WTC11 (cell line): ENCODE data around the gene IL23R. TPM values are rescaled to one million over a fixed set of nuclear protein-coding genes. Genes with fewer than 3 reads are reported as not detected.

Experiments
- ATAC-seq: fragments of 200-7000 bp; cut with Tn5 transposase; 2 replicates; pipeline ENCODE4 v1.10.0; 2021; ENCODE audit warnings: mild to moderate bottlenecking, moderate library complexity
- CTCF ChIA-PET: fragments of 300-600 bp; sonication (Branson Sonifier 250); formaldehyde crosslinking; loops from one replicate; lab custom pipeline; 2021; ENCODE audit warnings: antibody characterized with exemption; lab: Charles Lee
- POLR2A ChIA-PET: fragments of 350-600 bp; sonication (Branson Sonifier 250); formaldehyde crosslinking; loops from one replicate; lab custom pipeline; 2021; ENCODE audit warnings: antibody characterized with exemption; lab: Charles Lee
- DNase-seq: peaks from one replicate; pipeline ENCODE4 v3.0.0; 2021; ENCODE audit warnings: low spot score
- H3K27ac Mint-ChIP-seq: 2 replicates; pipeline ENCODE4 v1.8.0; 2021; ENCODE audit warnings: mixed read lengths
- H3K27me3 Mint-ChIP-seq: 2 replicates; pipeline ENCODE4 v1.8.0; 2021; ENCODE audit warnings: low read depth, mild to moderate bottlenecking, moderate library complexity, mixed read lengths
- H3K36me3 Mint-ChIP-seq: 2 replicates; pipeline ENCODE4 v1.8.0; 2021; ENCODE audit warnings: mixed read lengths
- H3K4me1 Mint-ChIP-seq: 2 replicates; pipeline ENCODE4 v1.8.0; 2022; ENCODE audit warnings: mixed read lengths
- H3K4me3 Mint-ChIP-seq: 2 replicates; pipeline ENCODE4 v1.8.0; 2021; ENCODE audit warnings: mild to moderate bottlenecking, moderate library complexity, mixed read lengths
- H3K9me3 Mint-ChIP-seq: 2 replicates; pipeline ENCODE4 v1.8.0; 2021; ENCODE audit warnings: mixed read lengths
- E2F4 ChIP-seq: sonication (generic); formaldehyde crosslinking; IDR thresholded peaks from 2 replicates; pipeline ENCODE4 v1.8.1; 2022; ENCODE audit warnings: low read depth, mild to moderate bottlenecking, moderate library complexity, missing genetic modification reagents, borderline replicate concordance
- ETV6 ChIP-seq: sonication (generic); formaldehyde crosslinking; IDR thresholded peaks from 2 replicates; pipeline ENCODE4 v1.8.1; 2022; ENCODE audit warnings: mild to moderate bottlenecking, missing genetic modification reagents
- FOXJ3 ChIP-seq: sonication (generic); formaldehyde crosslinking; IDR thresholded peaks from 2 replicates; pipeline ENCODE4 v1.9.0; 2021; ENCODE audit warnings: missing genetic modification reagents, mild to moderate bottlenecking, borderline replicate concordance
- HMGXB4 ChIP-seq: sonication (generic); formaldehyde crosslinking; IDR thresholded peaks from 2 replicates; pipeline ENCODE4 v1.8.1; 2023; ENCODE audit warnings: mild to moderate bottlenecking, moderate library complexity, missing genetic modification reagents
- KAT7 ChIP-seq: sonication (generic); formaldehyde crosslinking; IDR thresholded peaks from 2 replicates; pipeline ENCODE4 v1.8.1; 2023; ENCODE audit warnings: missing genetic modification reagents, mild to moderate bottlenecking, borderline replicate concordance
- NR2C2 ChIP-seq: sonication (generic); formaldehyde crosslinking; IDR thresholded peaks from 2 replicates; pipeline ENCODE4 v1.8.0; 2022; ENCODE audit warnings: mild to moderate bottlenecking, missing genetic modification reagents
- PRRX2 ChIP-seq: fragments of 250-450 bp; sonication (Bioruptor Pico); IDR thresholded peaks from 2 replicates; pipeline ENCODE4 v1.8.0; 2021; ENCODE audit warnings: mild to moderate bottlenecking
- TEAD4 ChIP-seq: sonication (generic); formaldehyde crosslinking; IDR thresholded peaks from 2 replicates; pipeline ENCODE4 v1.8.0; 2022; ENCODE audit warnings: mild to moderate bottlenecking, missing genetic modification reagents
- ZNF232 ChIP-seq: sonication (generic); formaldehyde crosslinking; IDR thresholded peaks from 2 replicates; pipeline ENCODE4 v1.8.0; 2022; ENCODE audit warnings: mild to moderate bottlenecking, missing genetic modification reagents
- ZNF512 ChIP-seq: sonication (generic); formaldehyde crosslinking; IDR thresholded peaks from 2 replicates; pipeline ENCODE4 v1.8.1; 2022; ENCODE audit warnings: missing genetic modification reagents, borderline replicate concordance
- total RNA-seq: library from RNA; stranded (reverse); gene quantifications from 3 replicates; pipeline ENCODE4 v1.2.3, GENCODE V29; 2021
- TF ChIP-seq, protein P1 (sequence below): sonication (generic); formaldehyde crosslinking; IDR thresholded peaks from 2 replicates; pipeline ENCODE4 v1.8.0; 2022; ENCODE audit warnings: mild to moderate bottlenecking, missing genetic modification reagents
- TF ChIP-seq, protein P2 (sequence below): sonication (generic); formaldehyde crosslinking; IDR thresholded peaks from 2 replicates; pipeline ENCODE4 v1.8.0; 2023; ENCODE audit warnings: missing genetic modification reagents
- TF ChIP-seq, protein P3 (sequence below): sonication (generic); formaldehyde crosslinking; IDR thresholded peaks from 2 replicates; pipeline ENCODE4 v1.8.1; 2023; ENCODE audit warnings: mild to moderate bottlenecking, missing genetic modification reagents
- TF ChIP-seq, protein P4 (sequence below): fragments of 250-450 bp; sonication (Bioruptor Pico); IDR thresholded peaks from 2 replicates; pipeline ENCODE4 v1.9.0; 2021; ENCODE audit warnings: mild to moderate bottlenecking

Gene IL23R
- total RNA-seq, 1 experiment from 2014 or later = not detected

GRCh38 chr1:67285780-67286488 lies 119.7 kb downstream of the IL23R start (continued):
- TF ChIP-seq, protein P1, sequence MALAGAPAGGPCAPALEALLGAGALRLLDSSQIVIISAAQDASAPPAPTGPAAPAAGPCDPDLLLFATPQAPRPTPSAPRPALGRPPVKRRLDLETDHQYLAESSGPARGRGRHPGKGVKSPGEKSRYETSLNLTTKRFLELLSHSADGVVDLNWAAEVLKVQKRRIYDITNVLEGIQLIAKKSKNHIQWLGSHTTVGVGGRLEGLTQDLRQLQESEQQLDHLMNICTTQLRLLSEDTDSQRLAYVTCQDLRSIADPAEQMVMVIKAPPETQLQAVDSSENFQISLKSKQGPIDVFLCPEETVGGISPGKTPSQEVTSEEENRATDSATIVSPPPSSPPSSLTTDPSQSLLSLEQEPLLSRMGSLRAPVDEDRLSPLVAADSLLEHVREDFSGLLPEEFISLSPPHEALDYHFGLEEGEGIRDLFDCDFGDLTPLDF = no peak
- TF ChIP-seq, all 79 proteins: peak for 0

DNA sequence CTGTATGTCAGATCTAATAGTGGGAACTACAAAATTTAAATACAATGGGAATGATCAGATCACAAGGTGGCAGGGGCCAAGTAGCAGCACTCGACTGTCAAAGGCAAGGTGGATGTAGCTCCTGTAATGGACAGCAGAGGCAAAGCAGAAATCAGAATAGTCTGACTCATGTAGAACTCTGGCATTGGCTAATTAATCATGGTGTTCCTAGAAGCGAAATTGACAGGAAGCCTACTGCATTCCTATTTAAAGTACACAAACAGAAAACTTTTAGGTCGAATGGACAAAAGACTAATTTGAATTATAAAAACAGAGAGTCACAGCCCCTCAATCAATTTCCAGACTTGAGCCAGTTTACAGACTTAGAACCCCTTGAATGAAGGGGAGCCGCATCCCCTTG lies 124.0 kb downstream of the IL23R start:
- Mint-ChIP-seq H3K4me3 (no peak overlapping the region), H3K36me3 (no peaks in the 10 kb centered on the region), H3K27ac (no peak overlapping the region), H3K27me3 (no peaks in the 10 kb centered on the region; the same call in 1 of the 2 replicates), H3K4me1 (no peaks in the 10 kb centered on the region), H3K9me3 (peaks cover 19% of the 10 kb centered on the region)
- TF ChIP-seq ZNF512 (CRISPR knock-in tag) = no peak
- no peak for TF ChIP-seq ETV6 (CRISPR knock-in tag)
- no peak for TF ChIP-seq TEAD4 (CRISPR knock-in tag)
- TF ChIP-seq FOXJ3 (CRISPR knock-in tag) = no peak
- no peak for ATAC-seq
- CTCF ChIA-PET = no interaction called here
- no peak for DNase-seq
- POLR2A ChIA-PET = no interaction called here

DNA sequence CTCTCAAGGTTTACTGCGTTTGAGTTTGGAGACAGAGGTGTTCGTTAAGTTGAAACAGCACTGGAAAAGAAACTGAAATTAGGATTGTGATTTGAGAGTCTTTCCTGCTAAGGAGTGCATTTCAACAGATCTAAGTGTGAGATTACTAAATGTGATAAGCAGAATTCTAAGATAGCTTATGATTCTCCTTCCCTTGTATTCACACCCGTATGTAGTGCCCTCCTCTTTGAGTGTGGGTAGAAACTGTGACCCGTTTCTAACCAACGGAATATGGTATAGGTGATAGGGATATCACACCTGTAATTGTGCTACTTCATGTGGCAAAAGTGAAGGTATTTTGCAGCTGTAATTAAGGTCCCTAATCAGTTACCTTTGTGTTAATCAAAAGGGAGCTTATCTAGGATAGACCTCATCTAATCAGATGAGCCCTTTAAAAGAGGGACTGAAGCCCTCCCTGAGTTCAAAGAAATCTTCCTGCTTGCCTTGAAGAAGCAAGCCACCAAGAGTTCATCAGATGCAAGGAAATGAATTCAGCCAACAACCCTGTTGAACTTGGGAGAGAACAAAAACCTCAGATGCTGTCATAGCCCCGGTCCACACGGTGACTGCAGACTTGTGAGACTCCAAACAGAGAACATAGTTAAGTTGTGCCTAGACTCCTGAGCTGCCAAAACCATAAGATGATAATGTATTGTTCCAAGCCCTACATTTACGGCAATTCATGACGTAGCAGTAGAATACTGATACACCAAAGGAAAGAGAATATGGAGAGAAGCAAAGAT lies 128.8 kb downstream of the IL23R start:
- TF ChIP-seq PRRX2 (CRISPR knock-in tag) (no peak), E2F4 (CRISPR knock-in tag) (no peak), KAT7 (CRISPR knock-in tag) (no peak), NR2C2 (no peak), ZNF232 (CRISPR knock-in tag) (no peak), HMGXB4 (CRISPR knock-in tag) (no peak)
- TF ChIP-seq, protein P2, sequence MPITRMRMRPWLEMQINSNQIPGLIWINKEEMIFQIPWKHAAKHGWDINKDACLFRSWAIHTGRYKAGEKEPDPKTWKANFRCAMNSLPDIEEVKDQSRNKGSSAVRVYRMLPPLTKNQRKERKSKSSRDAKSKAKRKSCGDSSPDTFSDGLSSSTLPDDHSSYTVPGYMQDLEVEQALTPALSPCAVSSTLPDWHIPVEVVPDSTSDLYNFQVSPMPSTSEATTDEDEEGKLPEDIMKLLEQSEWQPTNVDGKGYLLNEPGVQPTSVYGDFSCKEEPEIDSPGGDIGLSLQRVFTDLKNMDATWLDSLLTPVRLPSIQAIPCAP (CRISPR knock-in tag) = no peak
- TF ChIP-seq, protein P3, sequence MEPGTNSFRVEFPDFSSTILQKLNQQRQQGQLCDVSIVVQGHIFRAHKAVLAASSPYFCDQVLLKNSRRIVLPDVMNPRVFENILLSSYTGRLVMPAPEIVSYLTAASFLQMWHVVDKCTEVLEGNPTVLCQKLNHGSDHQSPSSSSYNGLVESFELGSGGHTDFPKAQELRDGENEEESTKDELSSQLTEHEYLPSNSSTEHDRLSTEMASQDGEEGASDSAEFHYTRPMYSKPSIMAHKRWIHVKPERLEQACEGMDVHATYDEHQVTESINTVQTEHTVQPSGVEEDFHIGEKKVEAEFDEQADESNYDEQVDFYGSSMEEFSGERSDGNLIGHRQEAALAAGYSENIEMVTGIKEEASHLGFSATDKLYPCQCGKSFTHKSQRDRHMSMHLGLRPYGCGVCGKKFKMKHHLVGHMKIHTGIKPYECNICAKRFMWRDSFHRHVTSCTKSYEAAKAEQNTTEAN (CRISPR knock-in tag) = no peak
- TF ChIP-seq, protein P4, sequence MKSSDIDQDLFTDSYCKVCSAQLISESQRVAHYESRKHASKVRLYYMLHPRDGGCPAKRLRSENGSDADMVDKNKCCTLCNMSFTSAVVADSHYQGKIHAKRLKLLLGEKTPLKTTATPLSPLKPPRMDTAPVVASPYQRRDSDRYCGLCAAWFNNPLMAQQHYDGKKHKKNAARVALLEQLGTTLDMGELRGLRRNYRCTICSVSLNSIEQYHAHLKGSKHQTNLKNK = no peak
- TF ChIP-seq, all 79 proteins: peak for 0
- peaks cover 2% of the 10 kb centered on the region for H3K4me1 Mint-ChIP-seq
- H3K4me3 Mint-ChIP-seq = no peak overlapping the region
- ChIA-PET CTCF (interaction anchor here (1.1 kb wide), 1 partner anchor 82 kb away, joined by 3 read pairs; no protein-coding TSS in a partner anchor), POLR2A (no interaction called here)
- DNase-seq (no peak), ATAC-seq (no peak)
- H3K27ac Mint-ChIP-seq = no peak overlapping the region
- H3K9me3 Mint-ChIP-seq = peaks cover 9% of the 10 kb centered on the region
- H3K27me3 Mint-ChIP-seq = no peaks in the 10 kb centered on the region; the same call in 1 of the 2 replicates
- H3K36me3 Mint-ChIP-seq = no peaks in the 10 kb centered on the region
